GM12878 (cell line): ENCODE results near the gene CCDC82.

Experiments used
- EZH2 ChIP-seq: IDR thresholded peaks from 2 replicates; pipeline ENCODE4 v1.6.1; 2012; ENCODE audit warnings: low read depth, mild to moderate bottlenecking, control low read depth, inconsistent platforms, low read length, borderline replicate concordance; ENCODE audit not compliant: control insufficient read depth
- FOS ChIP-seq: IDR thresholded peaks from 3 replicates; pipeline ENCODE4 v1.6.1; 2011; ENCODE audit warnings: borderline replicate concordance; ENCODE audit not compliant: insufficient read length; ENCODE audit errors: extremely low read depth
- RAD21 ChIP-seq: IDR thresholded peaks from 2 replicates; pipeline ENCODE4 v1.6.1; 2011; ENCODE audit warnings: mild to moderate bottlenecking, low read depth, low read length, moderate library complexity; ENCODE audit not compliant: insufficient read depth
- RCOR1 ChIP-seq: conservative IDR thresholded peaks from 2 replicates; pipeline ENCODE4 v1.6.1; 2012; ENCODE audit warnings: low read depth, low read length, improper control_type of control experiment
- SMARCA5 ChIP-seq: fragments of 450-650 bp; IDR thresholded peaks from 2 replicates; pipeline ENCODE4 v1.6.1; 2017; ENCODE audit warnings: mild to moderate bottlenecking
- SP1 ChIP-seq: IDR thresholded peaks from one replicate; pipeline ENCODE4 v1.6.1; 2011; ENCODE audit warnings: low read depth, low read length
- SPI1 ChIP-seq: IDR thresholded peaks from 2 replicates; pipeline ENCODE4 v1.6.1; 2011; ENCODE audit warnings: low read depth, mild to moderate bottlenecking, low read length, moderate library complexity, borderline replicate concordance; ENCODE audit not compliant: insufficient read depth
- SRF ChIP-seq, 2 experiments: IDR thresholded peaks; 2 replicates each; pipeline ENCODE4 v1.6.1; 2011; ENCODE audit warnings: low read depth in 2 of 2, low read length in 2 of 2, mild to moderate bottlenecking in 1 of 2, moderate library complexity in 1 of 2
- TAF1 ChIP-seq: IDR thresholded peaks from 2 replicates; pipeline ENCODE4 v1.6.1; 2011; ENCODE audit warnings: mild to moderate bottlenecking, low read depth, low read length, borderline replicate concordance

GRCh38 chr11:96397863-96398262 lies 8.2 kb upstream of the CCDC82 start:
- TF ChIP-seq SPI1 (no peak), TAF1 (no peak), FOS (no peak), SP1 (no peak), EZH2 (no peak), SRF (IDR thresholded peaks at IDR 0.05; ENCODE audit: low read depth in 2 of 2, low read length in 2 of 2) (no peak), SMARCA5 (no peak), RAD21 (no peak), RCOR1 (no peak)
